PC-9 (cell line): Measurements from ENCODE around the gene SYNE1.

Experiments
- CTCF ChIP-seq: fragments of 200-600 bp; sonication (generic); conservative IDR thresholded peaks from 2 replicates; pipeline ENCODE4 v1.6.1; 2017; ENCODE audit warnings: mixed run types, antibody characterized with exemption, mild to moderate bottlenecking, moderate library complexity
- EZH2 ChIP-seq: fragments of 200-600 bp; sonication (generic); IDR thresholded peaks from 2 replicates; pipeline ENCODE4 v1.8.0; 2017; ENCODE audit warnings: antibody characterized with exemption, low read depth

DNA sequence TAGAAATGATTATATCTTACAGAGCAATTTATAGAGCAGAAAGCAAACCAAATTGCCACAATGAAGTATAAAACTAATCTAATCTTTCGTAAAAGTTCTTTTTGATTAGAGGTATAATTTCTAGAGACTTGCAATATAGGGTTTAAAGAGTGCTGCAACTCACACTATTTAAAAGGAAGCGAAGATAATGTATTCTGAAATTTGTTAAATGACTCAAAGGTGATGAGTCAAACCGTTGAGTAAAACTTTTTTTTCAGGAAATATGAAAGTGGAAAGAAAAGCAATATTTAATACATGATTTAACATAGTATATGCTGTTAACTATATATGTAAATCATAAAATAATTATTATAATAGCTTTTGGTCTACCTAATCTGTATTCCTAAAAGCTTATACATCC is 133.6 kb downstream of the SYNE1 start:
- TF ChIP-seq CTCF (no peak), EZH2 (no peak)
